Psoas muscle (tissue), 8 donors: ENCODE results near the gene ETV6. TPM values are rescaled to one million over a fixed set of nuclear protein-coding genes. Genes with fewer than 3 reads are reported as not detected.
A peak's percentile ranks its signal among the peaks of the same experiment; 100 is the strongest.

Experiments used
- ATAC-seq, 4 donors: fragments of 200-7000 bp; cut with Tn5 transposase; one replicate each; pipeline ENCODE4 v1.9.1; 2020; ENCODE audit warnings: moderate library complexity in 3 of 4, mild to moderate bottlenecking in 2 of 4
- DNase-seq, 2 donors: peaks; one replicate each; pipeline ENCODE4 v3.0.0-alpha.2; 2020
- H3K27ac ChIP-seq: fragments of 200-600 bp; one replicate; pipeline ENCODE4 v1.8.0; 2022
- H3K27me3 ChIP-seq, 3 donors: fragments of 200-600 bp in 1 of 3; one replicate each; pipeline versions ENCODE4 v1.6.1 to v1.8.0; 2013 to 2022; ENCODE audit warnings: low read length in 2 of 3, mild to moderate bottlenecking in 2 of 3, moderate library complexity in 1 of 3; ENCODE audit not compliant: insufficient read depth in 3 of 3
- H3K36me3 ChIP-seq, 2 donors: fragments of 200-600 bp in 1 of 2; one replicate each; pipeline versions ENCODE4 v1.6.1 to v1.8.0; 2013 to 2022; ENCODE audit warnings: low read depth in 1 of 2, mild to moderate bottlenecking in 1 of 2, moderate library complexity in 1 of 2; ENCODE audit not compliant: insufficient read depth in 1 of 2
- H3K4me1 ChIP-seq: fragments of 200-600 bp; one replicate; pipeline ENCODE4 v1.8.0; 2022
- H3K4me3 ChIP-seq: fragments of 200-600 bp; one replicate; pipeline ENCODE4 v1.8.0; 2022; ENCODE audit warnings: mild to moderate bottlenecking
- H3K9me3 ChIP-seq: fragments of 200-600 bp; one replicate; pipeline ENCODE4 v1.8.0; 2022
- WGBS, 3 donors: extraction: QIAGEN DNeasy Blood & Tissue Kit; methylation state at CpG; one replicate each; pipeline versions ENCODE4 v1.1.6 to v1.1.7; 2013; 5-methylcytosine and 5-hydroxymethylcytosine counted together
- intact Hi-C, 2 donors: fragments of 100-400 bp; cut with DNase I; formaldehyde crosslinking; loops; one replicate each; pipeline versions ENCODE4 v1.11.0 to v1.14.2; 2022
- polyA plus RNA-seq, 3 donors: library from polyadenylated mRNA; stranded (reverse); fragments of 200-250 nt; gene quantifications; one replicate each; pipeline ENCODE4 v1.2.3, GENCODE V29; 2013
- total RNA-seq, 4 donors: library from RNA; stranded (reverse); fragmentation: NEBNext Ultra II Directional in 2 of 4; extraction: Animal tissue kit (Norgen Biotek cat#: 25700) in 2 of 4; gene quantifications; one replicate each; pipeline versions ENCODE4 v1.2.1 to v1.2.4, GENCODE V29; 2021 to 2023
- TF ChIP-seq, protein P1 (sequence below): fragments of 200-600 bp; IDR thresholded peaks from one replicate; pipeline ENCODE4 v1.8.0; 2022; ENCODE audit warnings: antibody characterized with exemption
- donor health status: healthy with polysubstance abuse.
- donor health status: DM: no; HTN: no; CAD: no; lungs with moderate emphysema.
- donor health status: Bipolar disorder and iron deficiency.
- donor health status: healthy.
- donor health status: DM: yes; HTN: yes; CAD: no.
- donor health status: DM: no; HTN: no; CAD: no.
- donor health status: DM: no; HTN: no; CAD: no.
- donor health status: DM: yes; HTN: yes; CAD: no.

ETV6 gene
- total and polyA plus RNA-seq, 7 donors, result 2.8 to 22.9 (median 4.9) TPM

DNA sequence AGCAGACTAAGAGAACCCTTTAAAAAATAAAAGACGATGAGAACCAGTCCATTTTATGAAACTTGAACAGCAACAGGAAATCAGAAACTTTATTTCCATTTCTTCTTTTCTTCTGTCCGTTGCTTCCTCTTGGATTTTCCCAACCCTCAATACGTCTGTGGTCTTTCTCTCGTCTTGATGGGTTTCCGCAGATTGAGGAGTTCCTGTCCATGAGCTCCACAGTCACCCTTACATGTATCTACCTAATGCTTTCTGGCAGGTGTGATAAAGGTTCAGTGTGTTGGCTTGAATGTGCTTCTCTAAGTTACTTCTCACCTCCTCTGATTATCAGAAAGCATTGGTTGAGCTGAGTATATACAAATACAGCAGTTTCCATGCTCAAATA is 110.0 kb downstream of the ETV6 start:
- no peaks in the 10 kb centered on the region for H3K9me3 ChIP-seq
- H3K36me3 ChIP-seq, result no peaks in the 10 kb centered on the region
- peak overlapping the region; percentile 77 for H3K27ac ChIP-seq
- intact Hi-C loops, result loop anchor here in 1 of 2 donors (5.0 kb wide), 1 partner anchor 107 kb away; no protein-coding TSS in a partner anchor
- H3K4me3 ChIP-seq, result no peak overlapping the region
- 74 to 88% (median 79%) methylated on average over 5 of the region's 5 CpGs for WGBS, 3 donors
- no peaks in the 10 kb centered on the region for H3K27me3 ChIP-seq
- H3K4me1 ChIP-seq, result peaks cover 55% of the 10 kb centered on the region
- TF ChIP-seq, protein P1, sequence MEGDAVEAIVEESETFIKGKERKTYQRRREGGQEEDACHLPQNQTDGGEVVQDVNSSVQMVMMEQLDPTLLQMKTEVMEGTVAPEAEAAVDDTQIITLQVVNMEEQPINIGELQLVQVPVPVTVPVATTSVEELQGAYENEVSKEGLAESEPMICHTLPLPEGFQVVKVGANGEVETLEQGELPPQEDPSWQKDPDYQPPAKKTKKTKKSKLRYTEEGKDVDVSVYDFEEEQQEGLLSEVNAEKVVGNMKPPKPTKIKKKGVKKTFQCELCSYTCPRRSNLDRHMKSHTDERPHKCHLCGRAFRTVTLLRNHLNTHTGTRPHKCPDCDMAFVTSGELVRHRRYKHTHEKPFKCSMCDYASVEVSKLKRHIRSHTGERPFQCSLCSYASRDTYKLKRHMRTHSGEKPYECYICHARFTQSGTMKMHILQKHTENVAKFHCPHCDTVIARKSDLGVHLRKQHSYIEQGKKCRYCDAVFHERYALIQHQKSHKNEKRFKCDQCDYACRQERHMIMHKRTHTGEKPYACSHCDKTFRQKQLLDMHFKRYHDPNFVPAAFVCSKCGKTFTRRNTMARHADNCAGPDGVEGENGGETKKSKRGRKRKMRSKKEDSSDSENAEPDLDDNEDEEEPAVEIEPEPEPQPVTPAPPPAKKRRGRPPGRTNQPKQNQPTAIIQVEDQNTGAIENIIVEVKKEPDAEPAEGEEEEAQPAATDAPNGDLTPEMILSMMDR, result no peak
- DNase-seq (no peak), ATAC-seq (no peak)

GRCh38 chr12:11759899-11760298 is 110.4 kb downstream of the ETV6 start:
- DNase-seq (no peak), ATAC-seq (no peak)
- H3K4me1 ChIP-seq, result peaks cover 53% of the 10 kb centered on the region
- TF ChIP-seq, protein P1, result no peak
- intact Hi-C loops, result loop anchor here in 1 of 2 donors (5.0 kb wide), 1 partner anchor 108 kb away; no protein-coding TSS in a partner anchor
- WGBS, 3 donors, result 89 to 93% (median 91%) methylated on average over 3 of the region's 3 CpGs
- no peaks in the 10 kb centered on the region for H3K9me3 ChIP-seq
- H3K4me3 ChIP-seq, result no peak overlapping the region
- H3K27me3 ChIP-seq, result no peaks in the 10 kb centered on the region
- H3K36me3 ChIP-seq, result no peaks in the 10 kb centered on the region
- H3K27ac ChIP-seq, result no peak overlapping the region

DNA sequence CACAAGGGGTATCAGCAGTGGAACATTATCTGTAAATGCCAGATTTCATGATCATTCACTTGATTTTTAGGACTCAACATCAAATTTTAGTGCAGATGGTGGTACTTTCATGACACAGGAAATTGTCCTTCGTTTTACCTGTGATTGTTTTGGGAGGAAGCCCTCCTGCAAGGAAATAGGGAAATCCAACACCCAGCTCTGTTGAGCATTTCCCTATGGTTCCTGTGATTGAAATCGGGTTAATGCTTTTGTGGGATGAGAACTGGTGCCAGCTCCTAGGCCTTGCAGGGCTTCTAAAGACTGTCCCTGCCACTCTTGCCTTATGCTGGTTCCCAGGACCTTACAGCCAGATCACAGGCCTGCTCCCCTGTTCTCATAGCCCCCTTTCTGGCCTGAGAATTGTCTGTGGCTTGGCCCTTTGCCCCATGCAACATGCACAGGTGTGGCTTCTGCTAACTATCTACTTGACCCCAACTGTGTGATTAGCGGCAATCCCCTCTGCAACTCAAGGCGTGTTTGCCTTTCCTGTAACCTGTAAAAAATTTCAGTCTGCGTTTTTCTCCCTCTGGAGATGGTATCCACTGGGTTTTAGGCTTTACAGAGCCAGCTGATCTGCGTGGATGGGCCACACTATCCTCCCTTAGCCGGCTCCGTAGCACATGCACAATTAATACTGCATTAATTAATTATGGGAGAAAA is 112.5 kb downstream of the ETV6 start:
- WGBS, 3 donors, result 73 to 78% (median 77%) methylated on average over 8 of the region's 8 CpGs
- ATAC-seq (no peak), DNase-seq (no peak)
- intact Hi-C loops, result no loop called here
- no peaks in the 10 kb centered on the region for H3K27me3 ChIP-seq
- no peaks in the 10 kb centered on the region for H3K9me3 ChIP-seq
- no peak overlapping the region for H3K27ac ChIP-seq
- H3K4me1 ChIP-seq, result peaks cover 47% of the 10 kb centered on the region
- H3K36me3 ChIP-seq, result no peaks in the 10 kb centered on the region
- H3K4me3 ChIP-seq, result no peak overlapping the region
- TF ChIP-seq, protein P1, result no peak

GRCh38 chr12:11762723-11763326 is 113.4 kb downstream of the ETV6 start:
- intact Hi-C loops, result no loop called here
- no peak for DNase-seq
- H3K27ac ChIP-seq, result no peak overlapping the region
- no peaks in the 10 kb centered on the region for H3K27me3 ChIP-seq
- 92% methylated on average over 9 of the region's 9 CpGs for WGBS, 3 donors
- H3K4me3 ChIP-seq, result no peak overlapping the region
- no peaks in the 10 kb centered on the region for H3K36me3 ChIP-seq
- TF ChIP-seq, protein P1, result no peak
- H3K4me1 ChIP-seq, result peaks cover 43% of the 10 kb centered on the region
- no peaks in the 10 kb centered on the region for H3K9me3 ChIP-seq
- ATAC-seq, result no peak
